SK-N-SH treated with all-trans-retinoic acid at 6 μM for 48 hours (cell line): Measurements from ENCODE around the gene PRDM15.

Experiments
- ATAC-seq: fragments of 200-7000 bp; cut with Tn5 transposase; 3 replicates; pipeline ENCODE4 v1.9.1; 2020; ENCODE audit warnings: mild to moderate bottlenecking, moderate library complexity
- ARNTL ChIP-seq: fragments of 450-650 bp; formaldehyde crosslinking; IDR thresholded peaks from 2 replicates; pipeline ENCODE4 v1.5.0; 2020; ENCODE audit warnings: low read depth, mild to moderate bottlenecking, moderate library complexity, borderline replicate concordance
- BACH2 ChIP-seq: fragments of 250-450 bp; sonication (Bioruptor Pico); IDR thresholded peaks from 2 replicates; pipeline ENCODE4 v1.9.0; 2021; ENCODE audit warnings: mild to moderate bottlenecking, borderline replicate concordance
- CREB5 ChIP-seq: fragments of 250-450 bp; sonication (Bioruptor Pico); IDR thresholded peaks from 2 replicates; pipeline ENCODE4 v1.5.1; 2020; ENCODE audit warnings: low read depth, mild to moderate bottlenecking, moderate library complexity
- CSDC2 ChIP-seq: fragments of 250-450 bp; sonication (Bioruptor Pico); IDR thresholded peaks from 2 replicates; pipeline ENCODE4 v1.5.0; 2020; ENCODE audit warnings: mild to moderate bottlenecking, moderate library complexity
- ESRRG ChIP-seq: fragments of 250-450 bp; sonication (Bioruptor Pico); IDR thresholded peaks from 2 replicates; pipeline ENCODE4 v1.6.1; 2021; ENCODE audit warnings: mild to moderate bottlenecking
- ISL1 ChIP-seq: fragments of 250-450 bp; sonication (Bioruptor Pico); IDR thresholded peaks from 2 replicates; pipeline ENCODE4 v2.1.2; 2022; ENCODE audit warnings: mild to moderate bottlenecking, moderate library complexity
- OSR1 ChIP-seq: fragments of 250-450 bp; sonication (Bioruptor Pico); IDR thresholded peaks from 2 replicates; pipeline ENCODE4 v1.8.0; 2022; ENCODE audit warnings: moderate library complexity, mild to moderate bottlenecking, inconsistent platforms
- PATZ1 ChIP-seq: fragments of 250-450 bp; sonication (Bioruptor Pico); IDR thresholded peaks from 2 replicates; pipeline ENCODE4 v1.8.0; 2020; ENCODE audit warnings: mild to moderate bottlenecking, moderate library complexity, borderline replicate concordance
- POU6F1 ChIP-seq: fragments of 250-450 bp; sonication (Bioruptor Pico); IDR thresholded peaks from 2 replicates; pipeline ENCODE4 v1.8.0; 2021; ENCODE audit warnings: low read depth, mild to moderate bottlenecking, moderate library complexity, borderline replicate concordance
- PPARA ChIP-seq: fragments of 250-450 bp; sonication (Bioruptor Pico); IDR thresholded peaks from 2 replicates; pipeline ENCODE4 v1.5.0; 2020; ENCODE audit warnings: mild to moderate bottlenecking, borderline replicate concordance
- RARB ChIP-seq: fragments of 250-450 bp; sonication (Bioruptor Pico); IDR thresholded peaks from 2 replicates; pipeline ENCODE4 v1.8.0; 2021; ENCODE audit warnings: mild to moderate bottlenecking, moderate library complexity
- TCF4 ChIP-seq: fragments of 250-450 bp; sonication (Bioruptor Pico); IDR thresholded peaks from 2 replicates; pipeline ENCODE4 v1.8.0; 2021; ENCODE audit warnings: mild to moderate bottlenecking, moderate library complexity, borderline replicate concordance
- TOX ChIP-seq: fragments of 250-450 bp; sonication (Bioruptor Pico); IDR thresholded peaks from 2 replicates; pipeline ENCODE4 v1.8.0; 2021; ENCODE audit warnings: mild to moderate bottlenecking, moderate library complexity, borderline replicate concordance
- TSHZ2 ChIP-seq: fragments of 250-450 bp; sonication (Bioruptor Pico); IDR thresholded peaks from 2 replicates; pipeline ENCODE4 v1.5.0; 2020; ENCODE audit warnings: mild to moderate bottlenecking, moderate library complexity
- ZC3H10 ChIP-seq: fragments of 250-450 bp; sonication (Bioruptor Pico); IDR thresholded peaks from 2 replicates; pipeline ENCODE4 v1.5.1; 2021; ENCODE audit warnings: mild to moderate bottlenecking, moderate library complexity
- ZFP3 ChIP-seq: fragments of 250-450 bp; sonication (Bioruptor Pico); IDR thresholded peaks from 2 replicates; pipeline ENCODE4 v1.5.0; 2020; ENCODE audit warnings: mild to moderate bottlenecking, moderate library complexity
- ZFP30 ChIP-seq: fragments of 450-650 bp; formaldehyde crosslinking; IDR thresholded peaks from 2 replicates; pipeline ENCODE4 v1.5.0; 2022; ENCODE audit warnings: mild to moderate bottlenecking, moderate library complexity
- ZNF565 ChIP-seq: fragments of 450-650 bp; formaldehyde crosslinking; conservative IDR thresholded peaks from 2 replicates; pipeline ENCODE4 v1.5.0; 2020; ENCODE audit warnings: low read depth, mild to moderate bottlenecking, moderate library complexity
- ZNF70 ChIP-seq: fragments of 450-650 bp; formaldehyde crosslinking; IDR thresholded peaks from 2 replicates; pipeline ENCODE4 v1.5.0; 2020; ENCODE audit warnings: mild to moderate bottlenecking, moderate library complexity
- ZNF8 ChIP-seq: fragments of 450-650 bp; formaldehyde crosslinking; IDR thresholded peaks from 2 replicates; pipeline ENCODE4 v1.5.0; 2020; ENCODE audit warnings: mild to moderate bottlenecking, moderate library complexity

PRDM15 gene

GRCh38 chr21:41850085-41850484 lies 29.1 kb downstream of the PRDM15 start:
- TF ChIP-seq BACH2: no peak
- no peak for TF ChIP-seq ISL1
- no peak for TF ChIP-seq OSR1
- TF ChIP-seq ZFP30: no peak
- ATAC-seq: no peak

GRCh38 chr21:41848958-41849580 lies 30.1 kb downstream of the PRDM15 start:
- ATAC-seq: no peak
- TF ChIP-seq TCF4 (CRISPR knock-in tag): no peak

GRCh38 chr21:41848533-41848932 lies 30.6 kb downstream of the PRDM15 start:
- TF ChIP-seq ZFP30 (no peak), ZNF70 (CRISPR knock-in tag) (no peak), RARB (no peak)
- ATAC-seq: no peak

- peak; percentile 41; the same call in 2 of the 3 replicates for ATAC-seq
- TF ChIP-seq ZNF8 (CRISPR knock-in tag): no peak
- TF ChIP-seq ZC3H10 (CRISPR knock-in tag): no peak
- no peak for TF ChIP-seq CSDC2 (CRISPR knock-in tag)
- no peak for TF ChIP-seq ARNTL (CRISPR knock-in tag)
- no peak for TF ChIP-seq TSHZ2 (CRISPR knock-in tag)
- TF ChIP-seq ZNF565 (CRISPR knock-in tag): no peak
- no peak for TF ChIP-seq OSR1
- TF ChIP-seq RARB: no peak
- TF ChIP-seq ISL1: no peak
- TF ChIP-seq PATZ1 (CRISPR knock-in tag): no peak
Measured at GRCh38 chr21:41847066-41847804, 31.9 kb downstream of the PRDM15 start.

GRCh38 chr21:41846536-41846935 lies 32.6 kb downstream of the PRDM15 start:
- ATAC-seq: no peak

More at GRCh38 chr21:41846536-41846935, 32.6 kb downstream of the PRDM15 start:
- TF ChIP-seq ISL1: no peak
- no peak for TF ChIP-seq TOX (CRISPR knock-in tag)
- TF ChIP-seq ZFP30: no peak
- no peak for TF ChIP-seq CREB5 (CRISPR knock-in tag)
- TF ChIP-seq OSR1: no peak
- no peak for TF ChIP-seq ESRRG
- no peak for TF ChIP-seq BACH2
- no peak for TF ChIP-seq POU6F1 (CRISPR knock-in tag)
- no peak for TF ChIP-seq PPARA (CRISPR knock-in tag)
- TF ChIP-seq ZNF565 (CRISPR knock-in tag): no peak
- no peak for TF ChIP-seq ZC3H10 (CRISPR knock-in tag)
- TF ChIP-seq TSHZ2 (CRISPR knock-in tag): no peak
- TF ChIP-seq TCF4 (CRISPR knock-in tag): no peak
- no peak for TF ChIP-seq ARNTL (CRISPR knock-in tag)
- no peak for TF ChIP-seq ZFP3 (CRISPR knock-in tag)
